ENCODE measurements around the gene RALGDS.

Gene RALGDS

DNA sequence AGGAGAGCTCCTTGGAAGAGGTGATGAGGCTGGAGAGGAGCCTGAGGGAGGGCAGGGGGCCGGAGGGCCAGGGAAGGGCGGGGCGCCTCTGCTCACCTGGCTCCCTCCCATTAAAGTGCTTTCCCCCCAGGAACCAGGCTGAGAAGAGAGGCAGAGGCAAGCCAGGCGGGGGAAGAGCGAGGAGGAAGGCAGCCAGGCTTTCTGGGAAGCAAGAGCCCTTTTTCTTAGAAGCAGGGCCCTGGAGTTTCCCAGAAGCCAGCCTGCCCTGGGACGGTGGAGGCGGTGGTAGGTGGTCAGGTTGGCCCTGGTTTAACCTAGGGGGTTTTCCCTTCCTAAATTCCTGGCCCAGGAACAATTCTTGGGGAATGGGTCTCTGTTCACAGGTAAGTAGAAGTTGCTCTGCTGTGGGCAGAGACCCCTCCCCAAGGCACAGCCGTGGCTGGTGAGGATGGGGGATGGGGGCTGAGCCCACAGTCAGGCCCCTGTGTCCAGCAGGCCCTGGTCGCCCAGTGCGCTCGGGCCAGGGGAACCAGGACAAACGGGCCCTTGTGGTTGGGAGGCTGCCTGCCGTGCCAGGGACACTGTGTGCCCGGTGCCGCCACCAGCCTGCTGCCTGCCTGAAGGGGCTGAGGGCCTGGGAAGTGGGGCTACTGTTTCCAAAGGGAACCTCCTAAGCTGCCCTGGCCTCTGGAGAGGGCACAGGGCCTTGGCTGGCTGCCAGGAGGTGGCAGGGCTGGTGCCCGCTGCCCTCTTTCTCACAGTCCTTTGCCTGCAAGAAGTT is 16.6 kb upstream of the RALGDS start:
- DNase-seq (ENCODE audit: low read depth in 3 of 3), result no peak

DNA sequence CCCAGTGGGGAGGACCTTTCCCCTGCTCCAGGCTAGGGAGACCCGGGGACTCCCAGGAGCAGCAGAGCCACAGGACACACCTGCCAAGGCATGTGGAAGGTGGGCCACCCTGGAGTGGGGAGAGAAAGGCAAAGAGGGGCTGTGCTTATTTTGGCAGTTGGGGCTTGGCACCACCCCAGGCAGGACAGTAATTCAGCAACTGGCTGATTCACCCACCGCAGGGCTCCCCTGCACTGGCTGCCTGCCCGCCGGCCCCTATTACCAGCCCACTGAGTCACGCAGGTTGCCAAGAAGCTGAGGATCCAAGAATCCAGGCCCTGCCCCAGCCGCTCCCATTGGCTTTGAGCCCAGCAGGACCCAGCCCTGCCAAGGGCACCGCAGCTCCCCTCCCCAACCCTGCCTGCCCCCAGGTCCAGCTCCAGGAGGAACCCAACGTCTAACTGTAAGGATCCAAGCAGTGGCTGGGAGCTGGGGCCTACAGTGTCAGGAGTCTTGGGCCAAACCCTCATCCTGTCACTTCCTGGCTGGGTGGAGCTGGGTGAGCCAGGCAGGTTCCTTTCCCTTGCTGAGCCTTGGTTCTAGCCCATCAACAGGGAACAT is 14.2 kb upstream of the RALGDS start:
- peak in 2 of 3 donors; percentile 58 to 64 for DNase-seq (ENCODE audit: low read depth in 3 of 3)

DNA sequence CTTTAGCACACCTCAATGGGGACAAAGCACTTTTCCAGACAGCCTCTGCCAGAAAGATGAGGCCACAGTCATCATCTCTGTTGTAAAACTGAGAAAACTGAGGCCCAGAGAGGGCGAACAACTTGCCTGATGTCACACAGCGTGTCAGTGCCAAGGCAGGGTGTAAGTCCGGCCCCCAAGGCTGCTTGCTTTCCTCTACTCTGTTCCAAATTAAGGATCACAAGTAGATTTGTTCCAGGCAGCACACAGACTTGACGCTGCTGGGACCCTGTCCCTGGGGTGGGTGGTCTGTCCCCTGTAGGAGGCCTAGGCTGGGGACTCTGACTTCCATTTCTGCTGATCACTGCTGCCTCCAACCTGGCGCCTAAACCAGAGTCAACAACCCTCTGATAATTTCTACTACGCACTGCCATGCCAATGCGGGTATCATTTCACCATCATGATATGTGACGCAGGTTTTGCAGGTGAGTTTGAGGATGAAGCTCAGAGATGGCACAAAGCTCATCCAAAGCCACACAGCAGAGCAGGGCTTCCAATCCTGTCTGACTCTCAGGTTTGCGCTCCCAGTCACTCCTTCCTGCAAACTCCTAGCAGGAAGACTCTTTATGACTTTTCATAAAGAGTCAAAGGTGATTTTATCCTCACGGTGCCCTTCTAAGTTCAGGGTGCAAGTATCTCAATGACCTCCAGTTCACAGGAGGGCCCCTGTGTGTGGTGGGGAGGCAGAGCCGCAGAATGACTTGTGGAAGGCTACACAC is 13.5 kb upstream of the RALGDS start:
- no peak for DNase-seq (ENCODE audit: low read depth in 3 of 3)

DNA sequence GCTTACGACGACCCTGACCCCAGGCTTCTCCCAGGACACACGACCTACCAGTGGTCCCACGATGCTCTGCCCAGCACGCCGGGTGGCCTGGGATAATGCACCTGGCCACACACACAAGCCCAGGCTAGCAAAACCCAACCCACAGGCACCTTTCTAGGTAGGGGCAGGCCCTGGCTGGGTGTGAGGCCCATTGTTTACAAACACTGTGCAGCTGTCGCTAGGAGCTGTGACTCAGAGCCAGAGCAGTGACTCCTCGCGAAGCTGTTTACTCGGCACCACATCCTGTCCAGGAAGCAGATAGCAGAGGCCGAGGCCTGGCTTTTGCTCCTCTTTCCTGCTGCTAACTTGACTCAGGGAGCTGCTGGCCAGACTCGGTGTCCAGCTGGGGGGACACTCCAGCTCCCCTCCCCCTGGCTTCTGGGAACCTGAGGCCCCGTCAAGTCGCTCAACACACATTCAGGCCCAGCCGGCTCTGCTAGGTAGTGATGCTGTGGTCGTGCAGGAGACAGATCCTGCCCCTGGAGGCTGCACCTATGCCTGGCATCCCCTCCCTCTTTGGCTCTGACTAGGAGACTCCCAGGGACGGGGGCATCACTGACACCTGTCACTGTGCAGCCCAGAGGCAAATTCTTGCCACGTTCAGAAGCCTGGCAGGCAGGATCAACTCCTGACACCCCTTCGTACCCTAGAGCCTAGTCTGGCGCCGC is 12.8 kb upstream of the RALGDS start:
- DNase-seq (ENCODE audit: low read depth in 3 of 3), result peak; percentile 72 to 83 (median 75)

DNA sequence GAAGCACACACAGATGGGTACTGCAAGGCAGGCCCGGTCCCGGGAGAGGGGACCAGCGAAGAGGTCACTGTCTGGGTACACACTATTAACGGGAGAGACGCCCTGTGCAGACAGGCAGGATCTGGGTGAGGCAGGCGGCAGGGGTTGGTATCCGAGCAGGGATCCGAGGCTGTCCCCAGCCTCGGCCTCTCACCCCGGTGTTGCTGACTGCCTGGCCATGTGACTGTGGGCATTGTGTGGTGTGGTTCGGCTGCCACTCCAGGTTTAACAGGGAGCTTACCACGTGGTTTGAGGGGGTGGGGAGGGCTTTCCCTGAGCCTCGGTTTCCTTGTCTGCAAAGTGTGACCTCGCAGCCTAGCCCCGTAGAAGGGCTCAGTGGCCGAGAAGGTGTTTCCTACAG is 11.1 kb upstream of the RALGDS start:
- no peak for DNase-seq (ENCODE audit: low read depth in 3 of 3)

DNA sequence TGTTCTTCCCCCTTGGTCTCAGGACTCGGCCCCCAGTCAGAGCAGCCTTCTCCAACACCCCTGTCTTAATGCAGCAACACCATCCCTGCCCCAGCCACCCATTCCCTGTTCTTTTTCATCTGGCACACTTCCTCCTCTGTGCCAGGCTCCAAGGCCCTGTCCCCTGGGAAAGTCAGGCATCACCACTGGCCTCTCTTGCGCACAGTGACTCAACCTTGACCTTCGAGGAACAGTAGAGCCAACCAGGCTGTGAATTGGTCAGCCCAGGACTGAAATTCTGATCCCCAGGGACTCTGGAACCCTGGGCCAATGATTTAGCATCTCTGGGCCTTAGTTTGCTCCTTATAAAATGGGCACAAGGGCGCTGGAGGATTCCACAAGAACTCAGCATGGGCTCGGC is 10.5 kb upstream of the RALGDS start:
- no peak for DNase-seq (ENCODE audit: low read depth in 3 of 3)

DNA sequence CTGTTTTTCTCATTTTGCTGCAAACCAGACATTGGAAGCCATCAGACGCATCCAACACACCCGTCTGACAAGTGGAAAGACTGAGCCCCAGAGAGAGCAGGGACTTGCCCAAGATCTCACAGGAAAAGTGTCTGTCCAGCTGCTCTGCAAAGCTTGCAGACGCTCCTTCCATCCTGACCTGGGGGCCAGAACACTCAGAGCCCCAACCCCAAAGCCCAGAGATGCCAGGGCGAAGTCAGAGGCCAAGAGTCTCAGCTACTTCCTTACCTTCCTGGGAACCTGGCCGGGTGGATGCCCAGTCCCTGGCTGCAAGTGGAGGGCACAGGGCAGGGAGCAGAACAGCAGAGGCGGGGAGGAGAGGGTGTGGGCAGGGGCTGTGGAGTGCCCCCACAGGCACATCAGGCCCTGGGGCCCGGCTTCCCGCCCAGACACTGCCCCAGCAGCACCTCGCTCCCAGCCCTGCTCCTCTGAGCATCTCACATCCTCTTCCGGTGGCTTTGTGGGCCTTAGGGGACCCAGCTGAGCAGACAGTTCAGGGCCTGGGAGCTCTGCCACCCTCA is 9.7 kb upstream of the RALGDS start:
- no peak for DNase-seq (ENCODE audit: low read depth in 3 of 3)

DNA sequence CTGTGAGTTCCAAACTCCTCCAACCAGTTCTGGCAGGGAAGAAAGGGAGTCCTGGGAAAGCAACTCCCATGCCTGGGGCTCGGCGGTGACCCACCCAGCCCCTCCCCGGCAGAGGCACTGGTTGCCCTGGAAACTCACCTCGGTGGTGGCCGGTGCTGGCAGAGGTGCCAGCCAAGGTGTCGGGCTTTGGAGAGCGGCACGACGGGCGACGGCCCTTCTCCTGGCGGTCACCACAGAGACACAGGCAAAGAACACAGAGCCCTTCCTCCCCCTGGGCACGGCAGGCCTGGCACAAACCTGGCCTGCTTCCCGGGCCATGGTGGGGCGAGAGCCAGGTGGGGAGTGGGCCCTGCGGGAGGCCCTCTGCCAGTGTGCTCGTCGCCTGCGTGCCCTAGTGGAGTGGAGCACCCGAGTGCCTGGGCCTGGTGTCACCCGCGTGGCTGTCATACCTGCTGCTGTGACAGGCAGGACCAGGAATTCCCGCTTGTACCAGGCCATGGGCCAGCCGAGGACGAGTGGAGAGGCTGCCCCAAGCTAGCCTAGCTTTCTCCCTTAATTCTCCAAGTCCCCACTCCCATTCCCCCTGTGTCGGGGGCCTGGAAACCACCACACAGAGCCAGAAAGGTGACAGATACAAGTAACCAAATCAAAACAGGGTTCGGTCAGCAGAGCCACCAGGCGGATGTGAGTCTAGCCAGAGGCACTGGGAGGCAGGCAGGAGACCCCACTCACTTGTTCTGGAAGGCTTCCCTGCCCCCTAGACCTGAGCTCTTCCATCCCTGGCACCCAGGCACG is 8.2 kb upstream of the RALGDS start:
- no peak for DNase-seq (ENCODE audit: low read depth in 3 of 3)

DNA sequence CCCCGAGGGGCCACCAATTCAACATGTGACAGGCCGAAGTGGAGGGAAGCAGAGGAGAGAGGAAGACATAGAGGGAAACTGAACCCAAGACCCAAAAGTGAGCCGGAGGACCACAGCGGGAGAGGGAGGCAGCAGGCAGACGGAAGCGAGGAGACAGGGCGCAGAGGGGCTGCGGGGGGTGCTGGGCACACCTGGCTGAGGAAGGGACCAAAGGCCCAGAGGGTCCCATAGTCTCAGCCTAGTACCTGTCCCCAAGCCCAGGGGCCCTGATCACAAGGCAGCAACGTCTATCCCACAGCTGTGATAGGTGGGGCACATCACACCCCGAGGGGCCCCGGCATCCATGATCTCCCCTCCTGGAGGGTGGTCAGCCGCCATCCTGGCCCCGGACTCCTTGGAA is 7.1 kb upstream of the RALGDS start:
- DNase-seq (ENCODE audit: low read depth in 3 of 3), result no peak

DNA sequence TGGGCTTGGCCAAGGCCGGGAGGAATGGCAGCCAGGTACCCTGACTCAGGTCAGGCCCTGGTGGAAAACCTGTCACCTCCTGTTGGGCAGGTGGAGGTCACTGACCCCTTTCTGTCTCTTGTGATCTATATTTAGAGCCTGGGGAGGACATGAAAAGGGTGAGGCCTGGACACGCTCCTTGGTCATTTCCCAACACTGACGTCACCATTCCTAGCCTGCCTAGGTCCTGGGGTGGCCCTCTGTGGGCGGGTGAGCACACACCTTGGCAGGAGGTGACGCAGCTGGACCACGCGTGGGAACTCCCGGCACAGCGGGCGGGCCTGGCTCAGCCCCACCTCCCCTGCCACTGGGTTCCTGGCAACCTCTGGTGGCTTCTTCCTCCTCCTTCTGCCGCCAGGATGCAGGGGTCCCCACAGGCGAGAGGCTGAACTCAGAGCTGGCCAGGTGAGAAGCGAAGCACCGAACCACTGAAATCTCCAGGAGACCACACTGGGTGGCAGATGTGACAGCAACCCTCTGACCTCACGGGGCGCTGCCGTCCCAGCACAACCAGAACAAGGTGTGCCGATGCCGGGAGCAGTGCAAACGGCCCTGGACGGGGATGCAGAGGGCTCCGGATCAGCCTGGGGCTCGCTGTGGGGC is 6.4 kb upstream of the RALGDS start:
- DNase-seq (ENCODE audit: low read depth in 3 of 3), result no peak

DNA sequence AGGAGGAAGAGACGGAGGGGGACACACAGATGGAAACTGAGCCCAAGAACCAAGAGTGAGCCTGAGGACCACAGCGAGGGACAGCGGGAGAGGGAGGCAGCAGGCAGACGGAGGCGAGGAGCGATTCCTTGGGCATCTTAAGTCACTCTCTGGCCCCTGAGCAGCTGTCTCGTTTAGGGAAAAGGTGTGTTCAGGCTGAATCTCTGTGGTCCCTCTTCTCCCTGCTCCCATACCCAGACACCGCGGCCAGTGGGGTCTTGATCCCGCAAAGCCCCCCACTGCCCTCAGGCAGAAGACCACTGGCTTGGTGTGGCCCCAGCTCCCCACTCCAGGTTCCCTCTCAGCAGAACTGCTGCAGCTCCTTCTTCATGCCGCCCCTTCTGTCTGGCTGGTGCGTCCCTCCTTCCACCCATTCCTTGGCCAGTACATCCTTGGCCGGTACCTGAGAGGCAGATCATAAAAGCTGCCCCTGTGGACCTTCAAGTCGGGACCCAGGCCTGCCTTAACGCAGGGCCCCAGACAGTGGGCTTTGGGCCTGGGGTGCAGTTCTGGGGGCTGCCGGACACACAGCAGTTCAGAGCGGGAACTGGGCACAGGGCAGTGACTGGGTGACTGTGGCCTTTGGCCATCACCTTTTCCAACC is 5.8 kb upstream of the RALGDS start:
- DNase-seq (ENCODE audit: low read depth in 3 of 3), result no peak

DNA sequence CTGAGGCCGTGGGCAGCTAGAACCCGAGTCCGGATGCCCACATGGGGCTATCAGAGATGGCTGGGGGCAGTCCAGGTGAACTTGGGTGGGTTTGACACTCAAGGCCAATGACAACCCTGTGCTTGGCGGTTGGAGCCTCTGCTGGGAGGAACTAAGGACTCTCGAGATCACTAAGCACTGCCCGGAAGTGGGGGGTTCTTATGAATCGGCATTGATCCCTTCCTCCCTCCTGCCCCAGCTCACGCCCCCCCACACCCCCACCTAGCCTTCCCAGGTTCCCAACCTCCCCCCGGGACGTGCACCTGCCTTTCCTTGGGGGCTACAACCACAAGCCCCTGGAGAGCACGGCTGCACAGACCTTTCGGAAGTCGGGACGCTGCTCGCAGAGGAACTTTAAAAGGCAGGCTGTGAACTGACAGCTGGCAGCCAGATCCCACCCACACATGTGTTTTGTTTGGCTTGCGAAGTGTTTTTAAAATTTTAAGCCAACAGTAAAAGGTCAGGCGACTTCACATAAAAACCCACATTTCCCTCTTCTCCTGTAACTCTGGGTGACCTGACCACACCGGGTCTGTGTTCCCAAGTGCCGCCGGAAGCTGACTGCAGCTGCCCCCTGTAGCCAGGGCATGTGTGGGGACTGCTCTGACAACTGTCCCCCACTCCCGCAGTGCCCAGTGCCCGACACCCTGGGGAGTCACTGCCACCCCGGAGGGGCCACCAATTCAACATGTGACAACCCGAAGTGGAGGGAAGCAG is 5.1 kb upstream of the RALGDS start:
- DNase-seq (ENCODE audit: low read depth in 3 of 3), result no peak

DNA sequence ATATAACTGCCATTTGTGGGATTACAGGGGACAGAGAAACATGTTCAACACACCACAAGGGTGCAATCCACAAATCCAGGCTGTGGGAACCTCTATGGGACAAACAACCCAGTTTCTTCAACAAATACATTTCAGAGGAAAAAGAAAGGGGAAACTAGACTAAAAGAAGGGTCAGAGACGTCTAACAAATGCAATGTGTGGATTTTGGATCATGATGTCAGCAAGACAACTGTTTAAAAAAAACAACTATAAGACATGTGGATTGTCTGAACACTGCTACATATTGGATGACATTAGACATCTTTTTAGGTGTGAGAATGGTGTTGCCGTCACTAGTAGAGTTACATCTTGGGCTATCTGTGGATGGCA is 3.9 kb upstream of the RALGDS start:
- no peak for DNase-seq (ENCODE audit: low read depth in 3 of 3)

DNA sequence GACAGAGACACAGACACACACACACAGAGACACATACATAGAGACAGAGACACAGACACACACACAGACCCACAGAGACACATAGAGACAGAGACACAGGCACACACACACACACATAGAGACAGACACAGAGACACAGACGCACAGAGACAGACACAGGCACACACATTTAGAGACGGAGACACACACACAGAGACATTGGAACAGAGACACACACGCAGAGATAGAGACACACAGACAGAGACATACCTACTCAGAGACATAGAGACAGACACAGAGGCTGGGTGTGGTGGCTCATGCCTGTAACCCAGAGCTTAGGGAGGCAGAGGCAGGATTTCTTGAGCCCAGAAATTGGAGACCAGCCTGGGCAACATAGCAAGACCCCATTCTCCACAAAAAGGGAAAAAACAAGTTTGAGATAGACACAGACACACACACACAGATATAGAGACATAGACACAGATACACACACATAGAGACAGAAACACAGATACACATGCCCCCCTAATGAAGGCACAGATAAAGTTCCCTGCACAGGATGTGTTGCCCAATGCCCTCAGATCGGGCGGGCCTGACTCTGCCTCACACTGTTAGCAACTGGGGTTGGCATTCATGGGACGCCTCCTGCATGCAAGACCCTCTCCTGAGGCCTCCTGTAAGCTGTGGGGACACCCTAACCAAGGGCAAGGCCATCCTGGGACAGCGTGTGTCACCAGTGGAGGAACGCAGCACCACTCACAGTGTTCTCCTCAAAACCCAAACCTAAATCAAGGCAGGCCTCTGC is 3.3 kb upstream of the RALGDS start:
- no peak for DNase-seq (ENCODE audit: low read depth in 3 of 3)

DNA sequence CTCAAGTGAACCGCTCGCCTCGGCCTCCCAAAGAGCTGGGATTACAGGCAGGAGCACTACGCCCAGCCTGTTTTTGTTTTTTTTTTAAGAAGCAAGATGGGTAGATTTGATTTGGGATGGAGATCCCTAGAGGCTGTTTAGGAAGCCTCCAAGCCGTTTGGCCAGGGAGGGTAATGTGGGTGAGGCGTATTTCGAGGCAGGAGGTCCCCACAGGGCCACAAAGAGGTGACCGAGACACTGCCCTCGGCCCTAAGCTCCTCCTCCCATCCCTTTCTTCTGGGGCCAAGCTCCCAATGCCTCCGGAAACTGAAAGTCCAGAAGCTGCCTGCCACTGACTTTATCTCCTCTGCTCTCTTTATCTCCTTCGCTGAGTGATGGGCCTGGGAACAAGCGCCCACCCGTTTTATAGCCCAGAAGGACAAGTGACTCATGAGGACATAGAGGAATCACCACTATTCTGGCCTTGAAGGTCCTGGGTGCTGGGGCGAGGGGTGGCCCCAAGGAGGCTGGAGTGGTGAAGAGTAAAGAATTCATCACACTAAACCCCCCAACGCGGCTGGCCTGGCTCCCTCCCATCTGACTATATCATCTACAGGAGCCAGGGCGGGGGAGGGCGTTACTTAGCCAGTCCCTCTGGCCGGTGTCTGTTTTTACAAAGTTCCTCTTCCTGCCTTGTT is 2.0 kb upstream of the RALGDS start:
- no peak for DNase-seq (ENCODE audit: low read depth in 3 of 3)

DNA sequence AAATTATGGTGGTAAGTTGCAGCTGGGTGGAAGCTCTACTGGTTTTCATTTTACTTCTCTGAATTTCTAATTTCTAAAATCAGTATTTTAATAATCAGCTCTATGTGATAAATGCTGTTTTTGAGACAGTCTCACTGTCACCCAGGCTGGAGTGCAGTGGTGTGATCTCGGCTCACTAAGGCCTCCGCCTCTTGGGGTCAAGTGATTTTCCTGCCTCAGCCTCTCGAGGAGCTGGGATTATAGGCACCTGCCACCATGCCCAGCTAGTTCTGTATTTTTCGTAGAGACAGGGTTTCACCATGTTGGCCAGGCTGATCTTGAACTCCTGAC is 1.5 kb upstream of the RALGDS start:
- DNase-seq (ENCODE audit: low read depth in 3 of 3), result no peak

DNA sequence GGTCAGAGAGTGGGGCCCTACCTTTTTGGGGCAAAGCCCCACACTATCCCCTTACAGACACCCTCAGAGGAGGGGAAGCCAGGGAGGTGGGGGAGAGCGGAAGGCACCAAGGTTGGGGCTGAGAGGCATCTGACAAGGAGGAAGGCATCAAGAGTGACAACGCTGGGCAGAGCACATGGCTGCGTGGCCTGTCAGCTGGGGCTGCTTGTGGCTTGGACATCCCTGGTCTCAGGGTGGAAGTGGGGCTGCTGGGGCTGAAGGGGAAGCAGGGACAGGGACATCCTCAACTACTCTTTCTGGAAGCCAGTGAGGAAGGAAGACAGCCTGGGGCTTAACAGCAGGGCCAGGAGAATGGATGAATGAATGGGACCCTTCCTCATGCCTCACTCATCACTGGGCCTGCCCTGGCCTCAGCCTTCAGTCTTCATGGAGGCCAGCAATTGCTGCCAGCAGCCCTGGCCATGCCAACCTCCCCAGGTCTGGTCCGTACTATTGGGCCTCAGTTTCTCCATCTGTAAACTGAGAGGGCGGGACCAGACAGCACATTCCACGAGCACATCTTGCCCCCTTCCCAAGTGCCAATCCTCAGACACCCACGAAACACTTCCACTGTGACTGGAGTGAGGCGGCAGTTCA is 993 bp upstream of the RALGDS start:
- no peak for DNase-seq (ENCODE audit: low read depth in 3 of 3)
